IPS DF 6.9 (cell line): Measurements from ENCODE around the gene P4HTM.

Experiments used
- DNase-seq: peaks from one replicate; pipeline ENCODE4 v3.0.0-alpha.2; 2013; ENCODE audit warnings: low read depth, low spot score
- H3K27ac ChIP-seq: one replicate; pipeline ENCODE4 v1.5.1; 2013; ENCODE audit warnings: low read length, control low read depth
- H3K27me3 ChIP-seq: 2 replicates; pipeline ENCODE4 v1.6.1; 2013; ENCODE audit warnings: mild to moderate bottlenecking, low read length; ENCODE audit not compliant: control insufficient read depth, insufficient read depth
- H3K36me3 ChIP-seq: 2 replicates; pipeline ENCODE4 v1.6.1; 2013; ENCODE audit warnings: low read length; ENCODE audit not compliant: control insufficient read depth, insufficient read depth
- H3K4me1 ChIP-seq: 2 replicates; pipeline ENCODE4 v1.6.1; 2013; ENCODE audit warnings: low read length; ENCODE audit not compliant: control insufficient read depth, insufficient read depth
- H3K4me3 ChIP-seq: 2 replicates; pipeline ENCODE4 v1.5.1; 2013; ENCODE audit warnings: mild to moderate bottlenecking, low read length
- H3K9me3 ChIP-seq: 2 replicates; pipeline ENCODE4 v1.6.1; 2013; ENCODE audit warnings: low read length, inconsistent platforms; ENCODE audit not compliant: control insufficient read depth, insufficient read depth
- WGBS: extraction: QIAGEN DNeasy Blood & Tissue Kit; methylation state at CpG from one replicate; pipeline ENCODE4 v1.1.7; 2013; ENCODE audit warnings: mixed read lengths, missing lambda C conversion rate; ENCODE audit not compliant: insufficient read length, insufficient coverage; 5-methylcytosine and 5-hydroxymethylcytosine counted together

P4HTM gene

GRCh38 chr3:49032646-49033304 is 42.7 kb downstream of the P4HTM start:
- H3K9me3 ChIP-seq: no peaks in the 10 kb centered on the region
- no peak for DNase-seq
- H3K27me3 ChIP-seq: no peaks in the 10 kb centered on the region
- H3K4me3 ChIP-seq: no peak overlapping the region
- peaks cover 16% of the 10 kb centered on the region for H3K36me3 ChIP-seq
- H3K4me1 ChIP-seq: 0 out of 2 replicates have a peak, but pooled peaks cover 2% of the 10 kb centered on the region
- H3K27ac ChIP-seq: no peak overlapping the region
- WGBS: no CpG with 5 or more reads among the region's 6 CpGs

GRCh38 chr3:49034650-49035049 is 44.6 kb downstream of the P4HTM start:
- no peaks in the 10 kb centered on the region for H3K27me3 ChIP-seq
- H3K36me3 ChIP-seq: peaks cover 16% of the 10 kb centered on the region
- H3K9me3 ChIP-seq: no peaks in the 10 kb centered on the region
- no peak for DNase-seq
- no CpG with 5 or more reads among the region's 2 CpGs for WGBS
- H3K4me3 ChIP-seq: no peak overlapping the region
- no peak overlapping the region for H3K27ac ChIP-seq
- H3K4me1 ChIP-seq: no peaks in the 10 kb centered on the region

GRCh38 chr3:49035281-49035680 is 45.2 kb downstream of the P4HTM start:
- Histone ChIP-seq H3K36me3 (peaks cover 16% of the 10 kb centered on the region), H3K27ac (no peak overlapping the region), H3K27me3 (no peaks in the 10 kb centered on the region), H3K4me1 (no peaks in the 10 kb centered on the region), H3K4me3 (no peak overlapping the region), H3K9me3 (no peaks in the 10 kb centered on the region)
- no peak for DNase-seq
- no CpG with 5 or more reads among the region's 3 CpGs for WGBS

GRCh38 chr3:49053543-49053942 is 63.5 kb downstream of the P4HTM start:
- no peak overlapping the region for H3K27ac ChIP-seq
- no peaks in the 10 kb centered on the region for H3K4me1 ChIP-seq
- DNase-seq: no peak
- H3K4me3 ChIP-seq: no peak overlapping the region
- H3K27me3 ChIP-seq: no peaks in the 10 kb centered on the region
- H3K36me3 ChIP-seq: peaks cover 23% of the 10 kb centered on the region
- H3K9me3 ChIP-seq: no peaks in the 10 kb centered on the region
- WGBS: no CpG with 5 or more reads among the region's 1 CpG

- H3K9me3 ChIP-seq: no peaks in the 10 kb centered on the region
- H3K36me3 ChIP-seq: peaks cover 23% of the 10 kb centered on the region
- WGBS: no CpG with 5 or more reads among the region's 2 CpGs
- no peak for DNase-seq
- no peak overlapping the region for H3K4me3 ChIP-seq
- H3K4me1 ChIP-seq: no peaks in the 10 kb centered on the region
- H3K27ac ChIP-seq: no peak overlapping the region
- H3K27me3 ChIP-seq: no peaks in the 10 kb centered on the region
These were observed 64.4 kb downstream of the P4HTM start for GRCh38 chr3:49054344-49054862.
